Panc1 (cell line): Measurements from ENCODE around the gene RGS6. TPM values are rescaled to one million over a fixed set of nuclear protein-coding genes. Genes with fewer than 3 reads are reported as not detected.

Experiments
- ATAC-seq: fragments of 200-7000 bp; cut with Tn5 transposase; 2 replicates; pipeline ENCODE4 v1.9.1; 2020; ENCODE audit warnings: mild to moderate bottlenecking, moderate library complexity
- BruUV-seq: library from RNA; stranded (reverse); fragments of 400-500 nt; replicated peaks from 2 replicates; lab custom pipeline; 2021; lab: Mats Ljungman, UMichigan
- CTCF ChIA-PET: fragments of 300-600 bp; sonication (Branson Sonifier 250); formaldehyde crosslinking; loops from one replicate; lab custom pipeline; 2022; ENCODE audit warnings: antibody characterized with exemption; lab: Charles Lee
- POLR2A ChIA-PET: fragments of 300-600 bp; sonication (Branson Sonifier 250); formaldehyde crosslinking; loops from one replicate; lab custom pipeline; 2022; ENCODE audit warnings: antibody characterized with exemption; lab: Charles Lee
- DNase-seq: peaks from one replicate; pipeline ENCODE4 v3.0.0-alpha.2; 2010; ENCODE audit warnings: low read depth, low spot score
- H3K27ac ChIP-seq: 2 replicates; pipeline ENCODE4 v1.5.1; 2011; ENCODE audit warnings: mild to moderate bottlenecking, low read length, inconsistent platforms
- H3K27me3 ChIP-seq: fragments of 200-500 bp; sonication (Bioruptor generic); 2 replicates; pipeline ENCODE4 v1.6.0; 2014; ENCODE audit warnings: low read length, inconsistent platforms; ENCODE audit not compliant: control insufficient read depth, insufficient read depth
- H3K36me3 ChIP-seq: fragments of 200-500 bp; sonication (Bioruptor generic); 2 replicates; pipeline ENCODE4 v1.5.1; 2014; ENCODE audit warnings: inconsistent platforms, mild to moderate bottlenecking, low read length, moderate library complexity; ENCODE audit not compliant: control insufficient read depth, insufficient read depth
- H3K4me1 ChIP-seq: 2 replicates; pipeline ENCODE4 v1.5.1; 2011; ENCODE audit warnings: inconsistent platforms, mild to moderate bottlenecking, low read length, moderate library complexity; ENCODE audit not compliant: control insufficient read depth, insufficient read depth
- H3K4me3 ChIP-seq, 2 experiments: 2 replicates each; pipeline ENCODE4 v1.5.1; 2011 to 2012; ENCODE audit warnings: low read depth in 2 of 2, low read length in 2 of 2, mild to moderate bottlenecking in 2 of 2, inconsistent platforms in 1 of 2, moderate library complexity in 1 of 2
- H3K9me3 ChIP-seq: fragments of 200-500 bp; sonication (Bioruptor generic); 2 replicates; pipeline ENCODE4 v1.5.1; 2014; ENCODE audit warnings: low read depth, mild to moderate bottlenecking, inconsistent platforms, low read length, moderate library complexity; ENCODE audit not compliant: control insufficient read depth, insufficient read depth
- CTCF ChIP-seq: fragments of 450-650 bp; IDR thresholded peaks from 2 replicates; pipeline ENCODE4 v1.5.1; 2017; ENCODE audit warnings: mild to moderate bottlenecking
- POLR2AphosphoS5 ChIP-seq: IDR thresholded peaks from 2 replicates; pipeline ENCODE4 v1.6.1; 2012; ENCODE audit warnings: mild to moderate bottlenecking, low read depth, low read length, moderate library complexity
- REST ChIP-seq, 2 experiments: IDR thresholded peaks; 2 replicates each; pipeline ENCODE4 v1.6.1; 2011 to 2012; ENCODE audit warnings: low read depth in 2 of 2, control low read depth in 1 of 2, low read length in 1 of 2, mild to moderate bottlenecking in 1 of 2, moderate library complexity in 1 of 2; ENCODE audit not compliant: insufficient read depth in 1 of 2
- SIN3A ChIP-seq: IDR thresholded peaks from 2 replicates; pipeline ENCODE4 v1.6.1; 2012; ENCODE audit warnings: low read depth, mild to moderate bottlenecking, low read length, moderate library complexity, borderline replicate concordance; ENCODE audit not compliant: insufficient read depth
- TCF7L2 ChIP-seq: IDR thresholded peaks from 2 replicates; pipeline ENCODE4 v1.6.1; 2011; ENCODE audit warnings: mild to moderate bottlenecking, low read depth, low read length, inconsistent platforms
- in situ Hi-C: cut with HindIII; loops from 2 replicates; pipeline ENCODE4 v1.10.0; 2016; ENCODE audit warnings: low sequenced_read_pairs, low pct_unique_long_range_greater_than_20kb
- intact Hi-C: fragments of 100-400 bp; cut with micrococcal nuclease; formaldehyde crosslinking; loops from one replicate; pipeline ENCODE4 v1.10.0; 2022; ENCODE audit not compliant: unreplicated experiment
- total RNA-seq: library from RNA; stranded (reverse); gene quantifications from one replicate; pipeline ENCODE4 v1.2.1, GENCODE V29; 2021; ENCODE audit not compliant: unreplicated experiment

Gene RGS6
- total RNA-seq, 1 experiment from 2014 or later = not detected

- in situ Hi-C loops = no loop called here
- ChIA-PET CTCF (no interaction called here), POLR2A (no interaction called here)
- H3K4me1 ChIP-seq = no peaks in the 10 kb centered on the region
- no peak overlapping the region for H3K27ac ChIP-seq
- H3K9me3 ChIP-seq = no peaks in the 10 kb centered on the region
- no TSS peak for BruUV-seq
- DNase-seq (no peak), ATAC-seq (no peak)
- intact Hi-C loops = no loop called here
- no peaks in the 10 kb centered on the region for H3K27me3 ChIP-seq
- TF ChIP-seq CTCF (no peak), SIN3A (no peak), REST (IDR thresholded peaks at IDR 0.05; ENCODE audit: insufficient read depth in 1 of 2, low read depth in 2 of 2, low read length in 1 of 2) (no peak), POLR2AphosphoS5 (no peak), TCF7L2 (no peak)
- no peak overlapping the region for H3K4me3 ChIP-seq
- no peaks in the 10 kb centered on the region for H3K36me3 ChIP-seq
Observed at GRCh38 chr14:72369106-72369505, 436.9 kb downstream of the RGS6 start.

- POLR2A ChIA-PET = no interaction called here
- Histone ChIP-seq H3K36me3 (no peaks in the 10 kb centered on the region), H3K27ac (no peak overlapping the region), H3K4me3 (no peak overlapping the region), H3K4me1 (no peaks in the 10 kb centered on the region), H3K9me3 (no peaks in the 10 kb centered on the region), H3K27me3 (no peaks in the 10 kb centered on the region)
- DNase-seq = no peak
- BruUV-seq = no TSS peak
- CTCF ChIA-PET = no interaction called here
- no peak for TF ChIP-seq TCF7L2
- intact Hi-C loops = no loop called here
- in situ Hi-C loops = no loop called here
- no peak for ATAC-seq
Observed at GRCh38 chr14:72377016-72377415, 444.8 kb downstream of the RGS6 start.

GRCh38 chr14:72380456-72380855, 448.2 kb downstream of the RGS6 start:
- no peak overlapping the region for H3K27ac ChIP-seq
- POLR2A ChIA-PET = no interaction called here
- H3K4me1 ChIP-seq = no peaks in the 10 kb centered on the region
- ATAC-seq (no peak), DNase-seq (no peak)
- H3K27me3 ChIP-seq = no peaks in the 10 kb centered on the region
- CTCF ChIA-PET = no interaction called here
- no peaks in the 10 kb centered on the region for H3K36me3 ChIP-seq
- intact Hi-C loops = no loop called here
- BruUV-seq = no TSS peak
- no peaks in the 10 kb centered on the region for H3K9me3 ChIP-seq
- in situ Hi-C loops = no loop called here
- TF ChIP-seq POLR2AphosphoS5 (no peak), SIN3A (no peak), CTCF (no peak), REST (IDR thresholded peaks at IDR 0.05; ENCODE audit: insufficient read depth in 1 of 2, low read depth in 2 of 2, low read length in 1 of 2) (no peak), TCF7L2 (no peak)
- H3K4me3 ChIP-seq = no peak overlapping the region
